ENCODE measurements around the gene PREP.

The PREP gene

DNA sequence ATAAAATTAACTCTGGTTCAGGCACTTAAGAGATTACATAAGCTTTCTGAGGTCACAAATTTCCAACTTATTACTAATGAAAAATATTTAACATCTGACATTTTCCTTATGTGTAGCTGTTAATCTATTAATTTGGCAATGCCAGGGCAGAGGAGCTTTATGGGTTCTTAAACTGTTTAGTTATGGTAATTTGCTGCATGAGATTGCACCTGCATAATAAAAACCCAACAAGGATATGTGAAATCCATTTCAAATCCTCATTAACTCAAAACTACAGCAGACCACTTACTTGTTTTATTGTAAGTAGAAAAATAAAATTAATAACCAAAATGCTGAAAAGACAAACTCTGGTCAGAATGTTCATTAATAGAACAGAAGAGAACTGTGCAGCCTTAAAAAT, 98.1 kb downstream of the PREP start:
- no peak for DNase-seq (ENCODE audit: low read depth)

DNA sequence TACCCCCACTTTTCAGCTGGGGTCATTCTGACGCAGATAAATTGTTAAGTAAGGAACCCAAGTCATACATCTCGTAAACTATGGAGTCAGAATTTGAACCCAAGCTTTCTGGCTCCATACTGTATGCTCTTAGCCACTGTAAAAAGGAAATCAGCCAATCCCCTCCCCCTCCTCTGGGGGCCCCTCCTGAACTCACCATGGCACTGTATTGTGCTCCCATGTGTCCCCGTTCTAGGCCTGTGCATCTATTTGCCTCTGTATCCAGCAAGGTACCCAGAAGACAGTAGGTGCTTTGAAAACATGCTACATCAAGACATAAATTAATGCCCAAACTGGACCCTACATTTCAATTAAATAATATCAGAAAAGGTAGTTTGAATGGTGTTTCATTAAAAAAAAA, 98.5 kb downstream of the PREP start:
- no peak for DNase-seq (ENCODE audit: low read depth)

DNA sequence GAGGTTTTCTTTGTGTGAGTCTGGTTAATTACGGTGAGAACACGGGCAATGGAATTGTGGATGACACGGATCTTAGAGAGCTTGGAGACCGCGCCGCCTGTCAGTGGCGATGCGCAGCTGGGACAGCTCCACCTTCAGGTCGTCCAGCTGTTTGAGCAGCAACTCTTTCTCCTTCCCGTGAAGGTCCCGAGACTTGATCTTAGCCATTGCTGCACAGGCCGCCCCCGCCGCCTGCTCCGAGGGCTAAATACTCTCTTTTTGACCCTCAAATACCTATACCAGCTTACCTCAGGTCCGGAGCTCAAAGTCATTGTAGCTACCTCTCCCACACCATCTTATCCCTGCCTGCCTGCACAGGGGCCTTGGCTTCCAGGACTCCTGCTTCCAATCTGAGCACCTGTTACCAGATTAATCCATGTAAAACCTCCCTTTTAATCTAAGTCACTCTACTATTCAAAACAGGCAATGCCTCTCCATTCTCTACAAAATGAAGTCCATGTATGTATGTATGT, 100.2 kb downstream of the PREP start:
- no peak for DNase-seq (ENCODE audit: low read depth)

DNA sequence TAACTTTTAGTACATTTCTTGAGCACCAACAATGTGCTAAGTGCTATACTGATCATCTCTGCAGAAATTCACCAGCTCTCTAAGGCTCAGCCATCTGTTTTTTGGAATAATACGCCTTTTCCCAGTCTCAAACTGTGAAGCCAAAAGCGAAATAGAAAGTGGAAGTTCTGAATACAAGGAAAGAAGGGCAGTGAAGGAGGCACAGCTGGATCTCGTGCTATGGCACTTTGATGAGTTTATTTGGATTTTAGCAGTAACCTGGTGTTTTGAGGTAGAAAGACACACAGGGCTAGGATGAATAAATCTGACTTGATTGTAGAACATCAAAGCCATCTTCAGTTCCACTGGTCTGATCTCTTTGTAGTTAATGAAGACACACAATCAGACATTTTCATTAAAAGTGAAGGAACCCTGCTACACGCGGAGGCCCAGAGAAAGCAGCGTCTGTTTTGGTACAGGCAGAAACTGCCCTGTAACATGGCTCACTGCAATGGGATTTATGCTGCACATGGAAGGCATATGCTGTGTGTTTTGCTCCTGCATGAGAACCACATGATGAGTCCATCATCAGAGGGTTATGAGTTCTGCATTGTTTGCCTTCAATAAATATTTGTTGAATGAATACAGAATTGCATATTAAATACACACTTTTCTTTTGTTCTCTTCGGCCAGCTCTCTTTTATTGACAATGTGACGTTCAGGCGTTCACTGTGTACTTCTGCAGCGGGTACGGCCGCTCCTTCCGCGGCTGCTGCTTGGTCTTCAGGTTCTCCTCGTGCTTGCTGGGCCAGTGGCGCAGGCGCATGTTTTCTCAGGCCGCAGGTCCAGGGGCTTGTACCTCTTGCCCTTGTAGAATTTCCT, 100.9 kb downstream of the PREP start:
- no peak for DNase-seq (ENCODE audit: low read depth)

DNA sequence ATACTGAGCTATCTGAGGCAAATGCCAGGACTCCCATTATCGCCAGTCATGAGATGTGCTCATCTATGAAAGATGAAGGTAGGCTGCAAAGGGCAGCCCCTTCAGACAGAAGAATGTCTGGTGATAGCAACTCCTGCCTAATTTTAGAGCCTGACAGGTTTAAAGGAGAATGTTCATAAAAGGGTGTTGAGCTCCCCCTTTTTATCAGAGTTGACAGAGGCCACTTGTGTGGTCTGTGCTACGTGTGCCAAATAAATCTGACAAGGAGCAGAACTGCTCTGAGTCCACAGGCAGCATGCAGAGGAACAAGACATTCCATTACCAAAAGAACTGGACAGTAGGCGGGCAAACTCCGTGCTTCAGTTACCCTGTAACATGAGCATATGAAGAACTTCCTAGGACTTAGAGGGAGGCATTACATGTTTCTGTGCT, 101.8 kb downstream of the PREP start:
- no peak for DNase-seq (ENCODE audit: low read depth)

DNA sequence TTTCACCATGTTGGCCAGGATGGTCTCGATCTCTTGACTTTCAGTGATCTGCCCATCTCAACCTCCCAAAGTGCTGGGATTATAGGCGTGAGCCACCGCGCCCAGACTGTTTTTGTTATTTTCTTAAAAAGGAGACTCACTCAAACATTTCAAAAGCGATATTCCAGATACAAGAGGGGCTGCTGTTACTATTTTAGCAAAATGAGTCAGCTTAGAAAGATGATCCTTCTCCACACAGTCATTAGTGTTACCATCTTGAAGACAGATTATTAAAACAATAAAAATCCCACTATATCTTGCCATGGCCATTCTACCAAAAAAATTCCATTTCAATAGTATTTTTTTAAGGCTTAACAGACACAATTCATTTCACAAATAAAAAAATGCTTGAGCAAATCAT, 102.8 kb downstream of the PREP start:
- DNase-seq (ENCODE audit: low read depth), result no peak

DNA sequence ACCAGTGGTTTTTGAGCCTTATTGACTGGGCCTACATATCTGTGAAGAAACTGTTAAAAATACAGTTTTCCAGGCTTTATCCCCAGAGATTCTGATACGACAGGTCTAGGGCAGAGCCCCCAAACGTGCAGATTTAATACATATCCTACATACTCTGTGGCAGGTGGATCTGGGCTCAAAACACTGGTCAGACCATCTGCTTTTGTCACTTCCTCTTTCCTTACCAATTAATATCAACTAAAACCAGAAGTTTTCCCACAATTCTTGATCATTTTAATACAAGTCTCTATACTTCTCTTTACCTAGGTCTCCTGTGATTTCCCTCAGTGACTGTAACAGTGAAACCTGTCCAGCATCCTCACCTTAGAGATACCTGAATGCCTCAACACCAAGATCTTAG, 108.8 kb downstream of the PREP start:
- DNase-seq (ENCODE audit: low read depth), result no peak

DNA sequence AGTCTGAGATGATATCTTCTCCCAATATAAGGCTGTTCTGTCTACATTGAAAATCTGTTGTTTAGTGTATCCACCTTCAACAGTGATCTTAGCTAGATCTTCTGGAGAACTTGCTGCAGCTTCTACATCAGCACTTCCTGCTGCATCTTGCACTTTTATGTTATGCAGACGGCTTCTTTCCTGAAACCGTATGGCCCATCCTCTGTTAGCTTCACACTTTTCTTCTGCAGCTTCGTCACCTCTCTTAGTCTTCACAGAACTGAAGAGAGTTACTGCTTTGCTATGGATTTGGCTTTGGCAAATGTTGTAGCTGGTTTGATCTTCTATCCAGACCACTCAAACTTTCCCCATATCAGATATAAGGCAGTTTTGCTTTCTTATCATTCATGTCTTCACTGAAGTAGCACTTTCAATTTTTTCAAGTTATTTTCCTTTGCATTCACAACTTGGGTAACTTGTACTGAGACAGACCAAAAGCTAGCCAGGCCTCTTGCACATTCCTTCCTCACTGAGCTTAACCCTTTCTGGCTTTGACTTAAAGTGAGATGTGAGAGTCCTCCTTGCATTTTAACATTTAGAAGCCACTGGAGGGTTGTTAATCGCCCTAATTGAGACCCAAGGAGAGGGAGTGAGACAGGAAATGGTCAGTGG, 110.1 kb downstream of the PREP start:
- DNase-seq (ENCODE audit: low read depth), result no peak

DNA sequence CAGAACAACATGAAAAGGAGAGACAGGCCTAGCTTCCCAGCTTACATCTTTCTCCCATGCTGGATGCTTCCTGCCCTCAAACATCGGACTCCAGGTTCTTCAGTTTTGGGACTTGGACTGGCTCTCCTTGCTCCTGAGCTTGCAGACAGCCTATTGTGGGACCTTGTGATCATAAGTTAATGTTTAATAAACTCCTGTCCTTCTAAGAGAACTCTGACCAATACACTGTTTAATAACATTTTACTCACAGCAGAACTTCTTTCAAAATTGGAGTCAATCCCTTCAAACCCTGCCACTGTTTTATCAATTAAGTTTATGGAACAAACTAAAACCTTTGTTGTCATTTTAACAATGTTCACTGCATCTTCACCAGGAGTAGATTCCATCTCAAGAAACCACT, 111.4 kb downstream of the PREP start:
- DNase-seq (ENCODE audit: low read depth), result no peak

DNA sequence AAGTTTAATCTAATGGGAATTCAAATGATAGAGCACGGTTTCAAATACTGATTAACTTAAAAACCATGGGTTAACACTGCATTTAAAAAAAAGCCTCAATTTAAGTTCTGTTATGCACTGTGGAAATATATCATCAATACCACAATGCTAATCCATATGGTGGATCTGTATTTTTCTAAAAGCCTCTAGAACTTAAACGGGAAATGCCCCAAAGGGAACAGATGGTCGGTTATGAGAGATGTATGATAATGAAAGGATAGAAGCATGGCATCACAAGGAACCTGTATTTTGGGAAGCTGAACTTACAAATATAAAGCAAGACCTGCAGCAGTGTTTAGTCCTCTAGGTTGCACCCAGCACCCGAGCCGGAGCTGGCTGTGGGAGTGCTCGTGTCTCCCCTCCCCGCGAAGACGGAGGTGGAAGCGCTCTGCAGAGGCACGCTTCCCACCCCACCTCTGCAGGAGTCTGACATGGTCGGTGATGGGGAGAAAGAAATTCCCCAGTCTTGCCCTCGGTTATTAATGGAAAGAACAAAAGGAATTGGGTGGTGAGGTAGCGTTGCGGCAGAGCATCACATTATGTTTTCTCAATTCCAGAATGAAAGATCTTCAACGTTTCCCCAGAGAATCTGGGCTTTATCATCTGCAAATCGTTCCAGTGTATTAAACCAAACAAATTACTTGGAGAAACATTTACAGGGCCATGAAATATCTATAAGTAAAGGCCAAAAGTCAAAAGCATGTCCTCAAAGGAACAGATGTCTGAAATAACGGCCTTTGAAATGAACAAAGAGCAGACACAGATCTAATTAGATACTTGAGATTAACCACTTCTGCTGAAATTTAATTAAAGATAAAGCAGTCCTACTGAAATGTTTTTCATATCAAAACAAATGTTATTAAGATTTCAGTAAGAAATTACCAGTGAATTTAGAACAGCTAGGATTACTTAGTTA, 120.0 kb downstream of the PREP start:
- no peak for DNase-seq (ENCODE audit: low read depth)

DNA sequence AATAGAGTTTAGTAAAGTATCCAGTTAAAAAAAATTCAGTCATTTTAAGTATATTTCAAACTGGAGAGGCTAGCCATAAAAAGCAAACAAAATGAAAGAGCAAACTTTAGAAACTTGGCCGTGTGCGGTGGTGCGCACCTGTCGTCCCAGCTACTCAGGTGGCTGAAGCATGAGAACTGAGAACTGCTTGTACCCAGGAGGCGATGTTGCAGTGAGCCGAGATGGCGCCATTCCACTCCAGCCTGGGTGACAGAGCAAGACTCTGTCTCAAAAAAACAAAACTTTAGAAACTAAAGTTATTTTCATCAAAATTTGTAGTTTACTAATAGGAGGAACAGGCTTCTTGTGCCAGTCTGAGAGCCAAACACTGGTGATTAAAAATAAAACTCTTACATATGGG, 122.8 kb downstream of the PREP start:
- no peak for DNase-seq (ENCODE audit: low read depth)

DNA sequence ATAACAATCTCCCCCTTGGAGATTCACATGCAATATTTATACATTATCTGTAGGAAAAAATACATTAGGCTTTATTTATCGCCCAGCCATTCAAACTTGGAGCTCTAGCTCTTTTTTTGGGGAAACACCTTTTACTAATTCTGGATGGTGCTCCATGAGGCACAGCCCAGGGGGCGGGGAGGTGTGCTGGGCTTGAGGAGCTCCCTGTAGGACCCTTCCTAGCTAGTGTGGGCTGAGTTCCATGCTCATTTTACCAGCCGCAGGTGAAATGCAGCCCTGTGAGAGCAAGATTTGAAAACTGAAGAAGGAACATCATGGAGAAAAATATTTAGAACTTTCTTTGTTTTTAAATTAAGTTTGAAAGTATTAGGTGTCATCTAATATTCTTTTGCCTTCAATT, 123.4 kb downstream of the PREP start:
- no peak for DNase-seq (ENCODE audit: low read depth)

DNA sequence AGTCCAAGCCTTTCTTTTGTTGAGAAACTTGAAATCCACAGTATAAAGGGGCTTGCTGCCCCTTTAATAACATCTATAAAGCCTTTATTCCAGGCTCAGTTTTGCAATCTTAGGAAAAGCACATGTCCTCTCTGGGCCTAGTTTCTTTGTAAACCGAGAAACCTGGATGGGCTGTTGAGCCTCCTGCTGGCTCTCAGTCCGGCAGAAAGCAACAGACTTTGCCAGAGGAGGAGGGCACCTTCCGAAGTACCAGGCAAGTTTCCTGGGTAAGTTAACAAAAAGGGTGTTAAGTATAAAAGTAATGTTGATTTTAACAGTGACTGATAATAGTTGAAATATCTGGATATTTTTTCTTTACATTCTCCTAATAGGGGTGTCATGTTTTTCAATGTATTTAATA, 124.1 kb downstream of the PREP start:
- no peak for DNase-seq (ENCODE audit: low read depth)

DNA sequence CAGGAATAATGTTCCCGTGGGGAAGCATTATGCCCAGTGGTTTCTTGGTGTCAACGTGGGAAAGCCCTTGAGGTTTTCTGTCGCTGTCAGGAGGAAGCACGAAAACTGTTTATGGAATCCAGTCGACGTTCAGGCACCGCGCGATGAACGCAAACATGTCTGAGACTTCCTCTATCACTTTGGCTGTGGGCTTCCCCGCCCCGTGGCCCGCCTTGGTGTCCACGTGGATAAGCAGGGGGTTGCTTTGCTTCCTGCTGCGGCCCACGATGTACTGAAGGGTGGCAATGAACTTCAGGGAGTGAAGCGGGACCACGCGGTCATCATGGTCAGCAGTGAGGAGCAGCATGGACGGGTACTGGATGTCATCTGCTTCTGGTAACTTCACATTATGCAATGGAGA, 124.8 kb downstream of the PREP start:
- DNase-seq (ENCODE audit: low read depth), result no peak

DNA sequence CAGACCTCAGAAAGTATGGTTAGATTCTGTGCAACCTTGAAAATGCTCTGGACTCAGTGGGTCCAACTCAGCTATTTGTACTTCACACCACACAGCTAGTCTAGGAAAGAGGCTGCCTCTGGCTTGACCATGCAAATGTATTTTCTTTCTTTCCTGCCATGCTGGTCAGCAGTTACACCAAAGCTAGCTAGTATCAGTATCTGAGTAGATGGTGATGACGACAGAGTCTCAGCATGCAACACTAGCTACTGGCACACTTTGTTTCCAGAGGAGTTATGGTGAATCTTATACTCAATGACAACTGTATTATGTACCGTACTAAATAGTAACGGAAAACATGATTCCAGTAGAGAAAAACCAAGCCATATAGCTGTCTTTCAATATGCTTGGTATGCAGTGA, 126.5 kb downstream of the PREP start:
- DNase-seq (ENCODE audit: low read depth), result no peak

DNA sequence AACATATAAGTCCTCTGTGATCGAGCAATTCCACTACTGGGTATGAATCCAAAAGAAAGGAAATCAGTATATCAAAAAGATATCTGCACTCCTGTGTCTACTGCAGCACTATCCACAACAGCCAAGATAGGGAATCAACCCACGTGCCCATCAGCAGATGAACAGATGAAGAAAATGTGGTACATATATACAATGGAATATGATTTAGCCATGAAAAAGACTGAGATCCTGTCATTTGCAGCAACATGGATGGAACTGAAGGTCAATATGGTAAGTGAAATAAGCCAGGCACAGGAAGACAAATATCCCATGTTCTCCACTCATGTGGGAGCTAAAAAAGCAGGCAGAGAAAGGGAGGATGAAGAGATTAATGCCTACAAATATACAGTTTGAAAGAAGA, 127.3 kb downstream of the PREP start:
- no peak for DNase-seq (ENCODE audit: low read depth)

DNA sequence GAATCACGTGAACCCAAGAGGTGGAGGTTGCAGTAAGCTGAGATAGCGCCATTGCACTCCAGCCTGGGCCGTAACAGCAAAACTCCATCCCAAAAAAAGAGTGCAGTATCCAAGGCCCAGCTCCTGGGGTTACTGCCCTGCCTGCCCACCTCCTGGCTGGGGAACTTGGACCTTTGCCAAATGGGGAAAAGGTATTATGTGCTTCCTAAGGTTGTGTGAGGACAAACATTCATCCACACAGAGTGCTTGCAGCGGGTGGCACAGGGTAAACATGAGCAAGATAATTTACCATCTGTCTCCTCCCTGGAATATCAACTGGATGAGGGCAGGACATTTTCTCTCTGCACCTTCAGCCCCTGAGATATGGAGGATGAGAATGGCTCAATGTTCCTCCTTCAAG, 128.2 kb downstream of the PREP start:
- no peak for DNase-seq (ENCODE audit: low read depth)

DNA sequence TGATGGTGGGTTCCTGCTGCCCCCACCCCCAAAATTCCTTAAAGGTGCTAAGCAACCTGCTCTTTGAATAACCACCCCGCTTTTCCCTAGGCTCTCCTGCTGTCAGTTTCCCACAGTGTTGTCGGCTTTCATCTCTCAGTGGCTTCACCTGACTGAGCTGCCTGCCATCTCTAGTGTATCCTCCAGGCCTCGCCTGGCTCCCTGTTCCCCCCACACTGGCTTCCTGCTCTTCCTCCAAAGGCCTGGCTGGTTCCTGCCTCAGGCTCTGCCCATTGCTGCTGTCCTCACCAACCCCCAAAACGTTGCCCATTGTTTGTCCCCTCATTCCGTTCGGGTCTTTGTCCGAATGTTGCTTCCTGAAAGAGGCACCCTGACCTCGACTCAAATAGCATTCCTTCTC, 129.3 kb downstream of the PREP start:
- DNase-seq (ENCODE audit: low read depth), result no peak

DNA sequence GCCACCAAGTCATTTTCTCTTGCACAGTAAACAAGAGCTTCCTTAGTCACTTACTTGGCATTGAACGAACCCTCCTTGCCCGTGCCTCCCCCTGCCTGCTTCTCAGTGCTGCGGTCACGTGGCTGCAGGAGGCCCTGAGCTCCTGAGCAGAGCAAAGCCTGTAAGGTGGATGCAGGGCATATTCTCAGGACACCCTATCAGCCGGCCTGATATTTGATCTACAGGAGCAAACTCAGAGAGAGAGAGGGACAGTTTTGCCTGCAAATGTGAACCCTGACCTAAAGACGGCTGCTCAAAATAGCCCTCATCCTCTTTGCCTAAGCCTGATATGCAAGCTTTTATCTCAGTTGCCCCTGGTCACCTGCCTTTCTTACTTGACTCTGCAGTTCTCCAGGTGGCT, 130.1 kb downstream of the PREP start:
- no peak for DNase-seq (ENCODE audit: low read depth)

DNA sequence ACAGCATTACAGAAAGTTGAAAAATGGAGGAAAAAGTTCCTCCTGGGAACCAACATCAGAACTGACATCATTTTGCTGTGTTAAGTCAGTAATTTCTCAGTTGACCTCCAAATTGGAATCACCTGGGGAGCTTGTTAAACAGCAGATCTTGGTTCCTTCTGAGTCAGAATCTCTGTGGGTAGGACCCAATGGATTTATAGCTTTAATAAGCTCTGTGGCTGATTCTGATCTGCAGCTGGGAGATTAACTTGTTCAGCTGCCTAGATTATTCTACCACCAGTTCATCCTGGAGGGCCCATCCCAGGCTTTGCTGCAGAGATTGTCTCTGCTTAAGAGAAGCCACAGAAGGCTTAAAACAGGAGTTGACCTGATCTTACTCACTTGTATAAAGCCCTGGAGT, 132.4 kb downstream of the PREP start:
- no peak for DNase-seq (ENCODE audit: low read depth)

DNA sequence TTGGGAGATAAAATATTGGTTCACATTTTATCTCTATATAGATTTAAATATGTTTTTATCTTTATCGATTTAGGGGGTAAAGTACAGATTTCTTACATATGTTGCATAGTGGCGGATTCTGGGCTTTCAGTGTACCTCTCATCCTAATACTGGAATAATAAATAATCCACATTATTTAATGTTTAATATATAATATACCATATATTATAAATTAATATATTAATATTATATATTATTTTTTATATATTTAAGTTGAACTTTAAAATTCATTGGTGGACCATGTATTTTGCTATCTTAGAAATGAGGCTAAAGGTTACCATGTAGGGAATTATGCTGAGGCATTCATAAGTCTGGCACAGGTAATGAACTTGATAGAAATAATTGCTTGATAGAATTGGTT, 133.5 kb downstream of the PREP start:
- DNase-seq (ENCODE audit: low read depth), result no peak

Data from stimulated activated CD8-positive, alpha-beta memory T cell treated with anti-CD3 and anti-CD28 coated beads, Interleukin-12 subunit alpha, Interleukin-12 subunit beta, amount 100 ng/mL, for 1 hour (primary cell).